Left lung (tissue), 10 donors: ENCODE data around the gene RBKS. TPM values are rescaled to one million over a fixed set of nuclear protein-coding genes. Genes with fewer than 3 reads are reported as not detected.
A peak's percentile ranks its signal among the peaks of the same experiment; 100 is the strongest.

Experiments
- ATAC-seq: fragments of 200-7000 bp; cut with Tn5 transposase; one replicate; pipeline ENCODE4 v1.9.1; 2020; ENCODE audit warnings: moderate library complexity
- DNase-seq, 4 donors: peaks; one replicate each; pipeline ENCODE4 v3.0.0-alpha.2; 2013 to 2020
- H3K27ac ChIP-seq, 2 donors: fragments of 200-600 bp; sonication (generic) in 1 of 2; one replicate each; pipeline versions ENCODE4 v1.5.0 to v1.8.0; 2020 to 2021
- H3K27me3 ChIP-seq, 2 donors: fragments of 200-600 bp; sonication (generic) in 1 of 2; one replicate each; pipeline versions ENCODE4 v1.5.0 to v1.8.0; 2020 to 2021
- H3K36me3 ChIP-seq, 2 donors: fragments of 200-600 bp; sonication (generic) in 1 of 2; one replicate each; pipeline versions ENCODE4 v1.5.0 to v1.8.0; 2020 to 2021
- H3K4me1 ChIP-seq, 2 donors: fragments of 200-600 bp; one replicate each; pipeline ENCODE4 v1.8.0; 2021
- H3K4me3 ChIP-seq, 2 donors: fragments of 200-600 bp; sonication (generic) in 1 of 2; one replicate each; pipeline versions ENCODE4 v1.5.0 to v1.8.0; 2020 to 2021; ENCODE audit warnings: mild to moderate bottlenecking in 1 of 2
- H3K9me3 ChIP-seq, 2 donors: fragments of 200-600 bp; sonication (generic) in 1 of 2; one replicate each; pipeline versions ENCODE4 v1.5.0 to v1.8.0; 2020 to 2021
- intact Hi-C, 2 donors: fragments of 100-400 bp; cut with DNase I; formaldehyde crosslinking; loops; one replicate each; pipeline versions ENCODE4 v1.11.2 to v1.14.2; 2022
- polyA plus RNA-seq, 6 donors: library from polyadenylated mRNA; unstranded; fragments of 120-200 nt; gene quantifications; one replicate each; pipeline ENCODE4 v1.2.1, GENCODE V29; 2013; ENCODE audit not compliant: insufficient read length in 6 of 6
- total RNA-seq, 2 donors: library from RNA; stranded (reverse); fragmentation: NEBNext Ultra II Directional; extraction: Animal tissue kit (Norgen Biotek cat#: 25700); gene quantifications; one replicate each; pipeline ENCODE4 v1.2.1, GENCODE V29; 2021
- TF ChIP-seq, protein P1 (sequence below), 2 donors: fragments of 200-600 bp; sonication (generic) in 1 of 2; IDR thresholded peaks; one replicate each; pipeline versions ENCODE4 v1.5.0 to v1.8.0; 2021; ENCODE audit warnings: antibody characterized with exemption in 2 of 2
- donor health status: DM: no; HTN: yes; CAD: no.
- donor health status: DM: no; HTN: no; CAD: no.

The RBKS gene
- total and polyA plus RNA-seq, 8 donors = 2.0 to 4.0 (median 2.6) TPM

DNA sequence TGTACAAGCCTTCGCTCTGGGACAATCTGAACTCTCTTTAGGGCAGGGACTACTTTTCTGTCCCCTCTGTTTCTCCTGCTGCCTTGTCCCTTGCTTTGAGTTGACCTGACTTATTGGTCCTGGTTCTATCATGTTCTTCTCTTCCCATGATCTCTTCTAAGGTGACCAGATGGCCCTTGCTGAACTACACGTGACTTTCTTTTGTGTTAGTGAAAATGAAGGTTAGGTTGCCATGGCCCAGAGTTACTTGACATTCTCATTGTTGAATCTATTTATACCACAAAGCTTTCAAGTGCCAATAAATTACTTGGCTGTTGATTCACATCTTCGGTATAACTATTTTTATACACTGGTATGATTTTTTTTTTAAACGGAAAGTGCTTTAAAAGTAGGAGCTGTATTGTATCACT is 94.3 kb downstream of the RBKS start:
- ATAC-seq (peak; percentile 30), DNase-seq (no peak)
- intact Hi-C loops = no loop called here
- Histone ChIP-seq H3K27me3 (no peaks in the 10 kb centered on the region), H3K4me1 (peaks cover 27 to 48% of the 10 kb centered on the region in 2 donors), H3K27ac (peak overlapping the region; percentile 66 to 68), H3K4me3 (no peak overlapping the region), H3K9me3 (no peaks in the 10 kb centered on the region), H3K36me3 (no peaks in the 10 kb centered on the region)
- TF ChIP-seq, protein P1, sequence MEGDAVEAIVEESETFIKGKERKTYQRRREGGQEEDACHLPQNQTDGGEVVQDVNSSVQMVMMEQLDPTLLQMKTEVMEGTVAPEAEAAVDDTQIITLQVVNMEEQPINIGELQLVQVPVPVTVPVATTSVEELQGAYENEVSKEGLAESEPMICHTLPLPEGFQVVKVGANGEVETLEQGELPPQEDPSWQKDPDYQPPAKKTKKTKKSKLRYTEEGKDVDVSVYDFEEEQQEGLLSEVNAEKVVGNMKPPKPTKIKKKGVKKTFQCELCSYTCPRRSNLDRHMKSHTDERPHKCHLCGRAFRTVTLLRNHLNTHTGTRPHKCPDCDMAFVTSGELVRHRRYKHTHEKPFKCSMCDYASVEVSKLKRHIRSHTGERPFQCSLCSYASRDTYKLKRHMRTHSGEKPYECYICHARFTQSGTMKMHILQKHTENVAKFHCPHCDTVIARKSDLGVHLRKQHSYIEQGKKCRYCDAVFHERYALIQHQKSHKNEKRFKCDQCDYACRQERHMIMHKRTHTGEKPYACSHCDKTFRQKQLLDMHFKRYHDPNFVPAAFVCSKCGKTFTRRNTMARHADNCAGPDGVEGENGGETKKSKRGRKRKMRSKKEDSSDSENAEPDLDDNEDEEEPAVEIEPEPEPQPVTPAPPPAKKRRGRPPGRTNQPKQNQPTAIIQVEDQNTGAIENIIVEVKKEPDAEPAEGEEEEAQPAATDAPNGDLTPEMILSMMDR (IDR thresholded peaks at IDR 0.05) = no peak

DNA sequence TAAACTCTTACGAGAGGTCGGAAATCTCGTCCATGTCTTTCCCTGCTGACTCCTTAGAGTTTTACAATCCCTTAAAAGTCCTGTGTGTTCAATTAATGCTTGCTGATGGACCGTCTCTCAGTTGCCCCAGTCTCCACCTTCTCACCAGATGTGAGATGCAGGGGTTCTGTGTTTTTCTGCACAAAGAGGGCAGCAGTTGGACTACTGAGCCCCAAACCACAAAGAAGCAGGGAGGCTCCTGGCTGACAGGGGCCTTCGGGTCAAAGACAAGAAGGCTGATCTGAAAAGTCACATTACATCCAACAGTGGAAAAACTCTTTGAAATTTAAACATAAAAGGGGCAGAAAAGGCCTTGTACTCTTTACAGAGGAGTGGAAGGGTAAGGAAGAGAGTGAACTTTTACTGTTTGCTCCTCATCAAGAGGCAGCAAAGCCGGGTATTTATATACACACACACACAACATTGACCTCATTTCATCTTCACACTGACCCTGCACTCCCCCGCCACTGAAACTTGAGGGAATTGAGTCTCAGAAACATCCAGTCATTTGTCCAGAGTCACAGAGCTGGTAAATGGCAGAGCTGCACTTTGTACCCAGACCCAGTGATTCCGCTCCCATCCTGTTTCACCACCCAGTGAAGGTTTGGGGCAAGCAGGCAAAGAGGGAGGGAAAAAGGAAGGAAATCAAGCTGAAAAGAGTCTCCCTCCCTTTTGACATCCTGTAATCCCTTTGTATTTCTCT is 94.9 kb downstream of the RBKS start:
- peak overlapping the region; percentile 66 to 68 for H3K27ac ChIP-seq
- H3K4me3 ChIP-seq = no peak overlapping the region
- no peaks in the 10 kb centered on the region for H3K9me3 ChIP-seq
- ATAC-seq (no peak), DNase-seq (no peak)
- H3K27me3 ChIP-seq = no peaks in the 10 kb centered on the region
- peaks cover 27 to 48% of the 10 kb centered on the region in 2 donors for H3K4me1 ChIP-seq
- H3K36me3 ChIP-seq = no peaks in the 10 kb centered on the region
- intact Hi-C loops = no loop called here
- TF ChIP-seq, protein P1 (IDR thresholded peaks at IDR 0.05) = no peak

DNA sequence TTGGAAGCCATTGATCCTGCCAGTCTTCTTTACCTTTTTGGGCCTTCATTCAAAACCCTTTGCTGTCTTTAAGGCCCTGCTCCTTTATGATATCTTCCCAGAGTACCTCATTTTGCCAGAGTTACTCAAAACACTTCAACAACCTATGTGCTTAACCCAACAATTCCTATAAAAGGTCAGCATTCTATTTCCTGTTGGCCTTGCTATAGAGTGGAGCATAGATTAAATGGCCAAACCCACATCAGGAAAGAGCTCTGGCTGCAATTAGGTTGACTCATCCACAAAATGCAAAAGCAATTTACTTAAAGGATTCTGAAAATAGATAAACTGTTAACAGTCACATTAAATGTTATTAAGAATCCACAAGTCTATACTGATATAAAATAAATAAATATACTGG is 97.4 kb downstream of the RBKS start:
- intact Hi-C loops = no loop called here
- Histone ChIP-seq H3K36me3 (no peaks in the 10 kb centered on the region), H3K27ac (no peak overlapping the region), H3K4me3 (no peak overlapping the region), H3K27me3 (no peaks in the 10 kb centered on the region), H3K4me1 (peaks cover 18 to 28% of the 10 kb centered on the region in 2 donors), H3K9me3 (peaks cover 0 to 2% of the 10 kb centered on the region in 2 donors)
- ATAC-seq (no peak), DNase-seq (no peak)
- TF ChIP-seq, protein P1 (IDR thresholded peaks at IDR 0.05) = no peak

DNA sequence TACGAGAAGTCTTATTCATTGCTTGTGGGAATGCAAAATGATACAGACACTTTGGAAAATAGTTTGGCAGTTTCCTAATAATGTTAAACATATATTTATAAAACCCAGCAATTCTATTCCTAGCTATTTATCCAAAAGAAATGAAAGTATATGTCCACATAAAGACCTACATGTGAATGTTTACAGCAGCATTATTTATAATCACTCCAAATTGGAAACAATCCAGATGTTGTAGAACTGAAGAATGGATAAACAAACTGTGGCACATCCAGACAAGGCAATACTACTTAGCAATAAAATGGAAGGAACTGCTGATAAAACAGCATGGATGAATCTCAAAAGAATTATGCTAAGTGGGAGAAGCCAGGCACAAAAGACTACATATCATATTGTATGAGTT is 99.4 kb downstream of the RBKS start:
- TF ChIP-seq, protein P1 (IDR thresholded peaks at IDR 0.05) = no peak
- no peaks in the 10 kb centered on the region for H3K36me3 ChIP-seq
- peaks cover 0 to 2% of the 10 kb centered on the region in 2 donors for H3K9me3 ChIP-seq
- H3K4me3 ChIP-seq = no peak overlapping the region
- H3K4me1 ChIP-seq = peaks cover 6 to 9% of the 10 kb centered on the region in 2 donors
- no peak for ATAC-seq
- no peaks in the 10 kb centered on the region for H3K27me3 ChIP-seq
- H3K27ac ChIP-seq = no peak overlapping the region
- DNase-seq = no peak
- intact Hi-C loops = no loop called here

DNA sequence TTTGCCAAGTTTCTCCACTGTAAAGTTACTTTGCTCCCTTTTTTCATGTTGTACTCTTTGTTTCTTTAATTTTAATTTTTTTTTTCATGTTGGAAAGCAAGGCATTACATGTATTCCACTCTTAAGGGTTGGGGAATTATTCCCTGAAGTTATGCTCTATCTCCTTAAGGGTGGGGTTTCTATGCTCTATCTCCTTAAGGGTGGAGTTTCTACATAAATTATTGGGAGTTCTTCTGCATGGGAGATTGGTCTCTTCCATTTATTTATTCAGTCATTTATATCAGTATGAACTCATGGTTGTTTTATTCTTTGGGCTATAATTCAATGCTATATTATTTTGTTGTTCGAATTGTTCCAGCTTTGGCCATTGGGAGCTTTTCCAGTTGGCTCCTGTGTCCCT is 107.5 kb downstream of the RBKS start:
- H3K36me3 ChIP-seq = peaks cover 0 to 28% of the 10 kb centered on the region in 2 donors
- no peaks in the 10 kb centered on the region for H3K9me3 ChIP-seq
- no peak overlapping the region for H3K4me3 ChIP-seq
- H3K4me1 ChIP-seq = peaks cover 0 to 22% of the 10 kb centered on the region in 2 donors
- intact Hi-C loops = no loop called here
- no peak overlapping the region for H3K27ac ChIP-seq
- TF ChIP-seq, protein P1 (IDR thresholded peaks at IDR 0.05) = no peak
- no peak for DNase-seq
- ATAC-seq = no peak
- H3K27me3 ChIP-seq = no peaks in the 10 kb centered on the region
